GM18507 (cell line): ENCODE data around the gene ZNF710.
A peak's percentile ranks its signal among the peaks of the same experiment; 100 is the strongest.
"Not testable (repeated sequence)": the region's sequence is repeated elsewhere in the genome, so short reads cannot be mapped to it uniquely, and the experiment has no call there.

ENCODE experiments used
- DNase-seq: peaks from one replicate; pipeline ENCODE4 v3.0.0; 2011; ENCODE audit warnings: low read depth; ENCODE audit not compliant: insufficient read length; ENCODE audit errors: extremely low spot score
- FAIRE-seq: peaks from 2 replicates; lab custom pipeline; 2011; peaks lifted over from hg19 to GRCh38; lab: Jason Lieb, UNC

Gene ZNF710

DNA sequence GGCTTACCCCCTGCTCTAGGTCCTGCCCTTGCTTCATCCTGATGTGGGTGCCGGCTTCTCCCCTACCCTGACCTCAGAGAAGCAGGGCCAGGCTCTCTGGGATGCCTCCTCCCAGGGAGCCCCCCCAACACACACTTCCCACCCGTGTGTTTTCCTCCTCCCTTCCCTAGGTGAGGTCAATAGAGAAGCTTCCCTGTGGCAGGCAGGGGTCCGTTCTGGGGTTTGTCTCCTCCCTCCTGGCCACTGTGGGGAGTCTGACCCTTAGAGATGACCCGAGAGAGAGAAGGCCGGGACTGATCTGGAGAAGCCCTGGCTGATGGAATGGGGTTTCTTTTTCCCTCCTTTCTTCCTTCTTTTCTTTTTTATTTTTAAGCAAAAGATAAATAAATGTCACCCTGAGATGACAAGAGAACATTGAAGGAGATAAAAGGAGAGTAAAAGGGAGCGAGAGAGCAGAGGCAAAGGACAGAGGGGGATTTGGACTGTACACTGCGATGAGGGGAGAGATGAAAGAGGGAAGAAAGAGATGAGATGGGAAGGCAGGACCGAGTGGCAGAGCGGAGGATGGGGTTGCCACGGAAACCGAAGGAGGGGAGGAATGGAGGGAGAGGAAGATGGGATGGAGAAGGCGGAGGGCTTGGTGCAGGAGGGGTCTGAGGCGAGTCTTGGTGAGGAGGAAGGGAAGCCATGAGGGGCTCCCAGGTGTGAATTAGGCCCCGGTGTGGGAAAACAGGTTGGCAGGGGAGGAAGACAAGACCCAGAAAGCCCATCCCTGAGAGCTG lies 52.8 kb downstream of the ZNF710 start:
- DNase-seq (no peak), FAIRE-seq (no peak)

DNA sequence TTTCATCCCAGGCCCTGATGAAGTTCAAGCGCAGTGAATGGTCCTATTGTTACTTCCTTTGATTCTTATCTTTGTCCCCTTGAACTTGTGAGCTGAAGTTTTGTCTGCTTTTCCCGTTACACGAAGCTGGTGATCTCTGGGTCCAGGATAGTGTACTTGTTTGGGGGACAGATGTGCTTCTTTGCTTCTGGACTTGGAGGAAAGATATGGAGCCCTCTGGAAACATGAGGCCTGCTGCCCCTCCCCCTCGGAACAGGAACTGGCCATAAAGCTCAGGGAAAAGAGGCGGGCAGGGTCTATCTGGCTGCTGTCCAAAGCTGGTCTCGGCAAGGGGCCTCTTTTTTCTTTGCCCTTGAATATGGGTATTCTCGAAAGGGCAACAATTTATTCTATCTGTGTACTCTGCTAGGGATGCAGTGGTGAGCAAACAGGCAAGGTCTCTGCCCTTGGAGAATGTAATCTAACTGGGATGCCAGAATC lies 53.5 kb downstream of the ZNF710 start:
- DNase-seq = no peak
- FAIRE-seq = no peak

DNA sequence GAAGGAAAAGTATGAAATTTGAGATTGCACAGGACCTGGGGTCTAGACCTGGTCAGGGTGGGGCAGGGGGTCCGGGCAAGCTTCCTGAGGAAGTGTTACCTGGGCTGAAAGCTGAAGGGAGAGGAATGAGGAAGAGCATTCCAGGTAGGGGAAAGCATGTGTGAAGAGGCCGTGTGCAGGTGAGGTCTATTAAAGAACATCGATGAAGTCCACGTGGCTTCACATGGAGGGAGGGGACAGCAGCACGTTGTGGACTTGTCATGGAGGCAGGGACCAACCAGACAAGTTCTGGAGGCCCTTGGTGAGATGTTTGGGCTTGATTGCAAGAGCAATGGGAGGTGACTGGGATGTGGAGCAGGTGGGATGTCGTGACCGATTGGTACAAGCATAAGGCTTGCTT lies 54.1 kb downstream of the ZNF710 start:
- FAIRE-seq (no peak), DNase-seq (no peak)

DNA sequence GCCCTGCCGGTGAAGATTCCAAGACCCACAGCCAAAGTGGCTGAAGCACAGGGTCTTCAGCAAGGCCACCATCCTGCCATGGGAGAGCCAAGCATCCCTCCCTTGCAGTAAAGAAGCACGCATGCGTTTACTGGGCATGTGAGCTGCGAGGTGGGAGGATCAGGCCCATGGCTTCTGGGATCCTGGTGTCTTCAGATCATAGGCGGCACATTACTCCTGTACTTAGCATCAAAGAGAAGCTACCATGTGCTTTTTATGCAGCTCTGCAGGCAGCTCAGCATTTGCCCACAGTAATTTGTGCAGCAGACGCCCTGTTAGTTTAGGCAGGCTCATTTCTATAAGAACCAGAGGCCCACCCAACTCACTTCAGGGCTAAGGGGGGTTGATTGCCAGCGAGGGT lies 55.4 kb downstream of the ZNF710 start:
- DNase-seq = no peak
- no peak for FAIRE-seq

DNA sequence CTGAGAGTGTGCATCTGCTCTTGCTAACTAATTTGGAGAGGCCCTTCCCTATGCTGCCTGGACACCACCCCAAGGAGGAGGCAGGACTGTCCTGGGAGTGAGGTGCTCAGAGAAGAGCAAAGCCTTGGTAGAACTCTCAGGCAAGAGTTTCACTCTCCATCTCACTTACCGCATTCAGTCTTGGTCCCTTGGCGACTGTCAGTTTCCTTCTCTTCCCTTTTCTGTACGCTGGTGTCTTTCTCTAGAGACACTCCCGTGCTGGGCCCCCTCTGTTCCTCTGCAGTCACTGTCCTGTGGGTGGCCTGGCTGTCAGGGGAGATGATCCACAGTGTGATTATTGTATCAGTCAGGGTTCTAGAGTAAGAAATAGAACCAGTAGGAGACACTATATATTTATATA lies 57.2 kb downstream of the ZNF710 start:
- DNase-seq = no peak
- peak; percentile 73 for FAIRE-seq

DNA sequence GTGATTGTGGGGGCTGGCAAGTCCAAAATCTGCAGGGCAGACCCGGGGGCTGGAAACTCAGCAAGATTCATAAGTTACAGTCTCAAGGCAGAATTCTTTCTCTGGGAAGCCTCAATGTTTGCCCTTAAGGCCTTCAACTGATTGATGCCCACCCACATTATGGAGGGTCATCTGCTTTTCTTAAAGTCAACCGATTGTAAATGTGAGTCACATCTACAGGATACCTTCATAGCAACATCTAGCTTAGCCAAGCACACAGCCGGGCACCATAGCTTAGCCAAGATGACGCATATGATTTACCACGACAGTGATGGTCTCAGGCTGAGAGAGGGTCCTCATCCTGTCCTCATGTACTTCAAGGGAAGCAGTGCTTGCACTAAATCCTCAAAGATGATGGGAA lies 57.7 kb downstream of the ZNF710 start:
- no peak for FAIRE-seq
- no peak for DNase-seq

DNA sequence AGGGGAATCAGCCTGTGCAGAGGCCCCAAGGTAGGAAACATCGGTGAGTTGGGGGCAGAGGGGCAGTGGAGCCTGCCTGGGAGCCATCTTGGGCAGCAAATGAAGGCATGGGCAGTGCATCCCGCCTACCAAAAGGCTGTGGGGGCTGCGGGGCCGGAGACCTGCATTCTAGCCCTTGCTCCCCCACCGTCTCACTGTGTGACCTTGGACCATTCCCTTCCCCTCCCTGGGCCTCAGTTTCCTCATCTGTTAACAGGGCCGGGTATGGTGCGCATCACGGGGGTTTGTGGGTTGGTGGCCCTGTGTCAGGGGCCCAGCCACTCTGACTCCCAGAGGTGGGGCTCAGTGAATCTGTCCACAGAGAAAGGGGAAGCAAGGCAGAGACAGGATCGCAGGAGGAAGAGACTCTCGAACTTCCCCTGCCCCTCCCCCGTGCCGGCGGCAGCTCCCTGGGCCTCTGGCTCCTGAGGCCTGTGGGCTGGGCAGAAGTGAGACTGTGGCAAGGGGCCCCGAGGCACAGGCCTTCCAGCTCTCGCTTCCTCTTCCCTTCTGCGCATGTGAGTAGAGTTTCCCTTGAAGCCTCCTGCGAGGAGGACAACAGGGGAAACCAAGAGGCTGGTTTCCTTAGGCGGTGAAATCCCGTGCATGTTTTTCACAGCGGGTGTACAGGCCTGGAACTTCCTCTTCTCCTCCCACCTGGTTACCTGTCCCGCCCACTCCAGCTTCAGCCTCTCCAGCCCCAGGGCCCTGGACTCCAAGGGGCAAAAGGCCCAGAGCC lies 58.3 kb downstream of the ZNF710 start:
- DNase-seq (peak; percentile 68), FAIRE-seq (peak; percentile 97)

DNA sequence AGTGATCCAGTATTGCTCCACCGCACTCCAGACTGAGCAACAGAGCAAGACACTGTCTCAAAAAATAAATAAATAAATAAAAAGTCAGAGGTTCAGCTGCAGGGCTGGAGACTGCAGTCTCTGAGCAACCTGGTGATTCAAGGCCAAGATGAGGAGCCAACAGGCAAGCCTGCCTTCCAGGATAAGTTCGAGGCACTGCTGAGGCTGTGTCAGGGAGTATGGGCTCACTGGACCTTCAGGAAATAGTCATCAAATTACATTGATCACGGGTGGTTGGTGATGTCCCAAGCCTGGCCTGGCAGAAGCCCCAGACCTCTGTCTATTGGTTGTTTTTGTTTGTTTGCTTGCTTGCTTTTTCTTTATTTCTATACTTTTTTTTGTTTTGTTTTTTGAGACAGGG lies 59.7 kb downstream of the ZNF710 start:
- DNase-seq (no peak), FAIRE-seq (no peak)

DNA sequence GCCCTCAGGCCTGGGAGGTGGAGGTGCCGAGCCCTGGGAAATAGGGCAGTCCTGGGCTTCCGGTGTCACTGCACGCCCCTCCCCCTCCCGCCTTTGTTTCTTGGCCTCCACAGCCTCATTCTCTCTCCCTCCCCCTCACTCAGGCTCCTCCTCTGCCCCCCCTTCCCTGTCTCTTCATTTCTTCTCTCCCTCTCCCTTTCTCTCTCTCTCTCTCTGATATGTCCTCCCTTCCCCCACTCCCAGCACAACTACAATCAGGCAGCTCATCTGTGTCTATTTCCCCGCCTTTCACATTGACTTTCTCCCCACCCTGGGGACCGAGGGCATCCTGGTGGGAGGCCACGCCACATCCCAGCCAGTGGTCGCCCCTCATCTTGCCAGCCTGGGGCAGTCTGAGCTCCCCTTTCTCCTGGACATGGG lies 60.9 kb downstream of the ZNF710 start:
- no peak for DNase-seq
- no peak for FAIRE-seq

DNA sequence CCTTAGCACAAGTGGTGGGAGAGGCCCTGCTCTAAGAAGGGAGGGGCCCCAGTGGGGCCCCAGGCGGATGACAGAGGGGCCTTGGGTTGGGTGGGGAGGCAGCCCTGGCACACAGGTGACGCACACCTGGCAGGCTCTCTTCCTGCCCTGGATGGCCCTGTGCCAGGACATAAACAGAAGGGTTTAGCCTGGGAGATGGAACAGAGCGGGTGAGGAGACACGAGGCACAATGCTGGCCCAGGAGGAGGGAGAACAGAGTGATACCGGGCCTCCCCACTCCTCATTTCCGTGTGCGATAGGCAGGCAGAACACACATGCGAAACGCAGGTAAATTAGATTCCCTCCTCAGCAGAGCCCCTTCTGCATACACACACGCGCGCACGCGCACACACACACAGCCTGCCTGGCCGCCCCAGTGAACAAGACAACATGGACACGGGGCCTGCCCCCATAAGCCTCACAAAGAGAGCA lies 61.4 kb downstream of the ZNF710 start:
- DNase-seq = no peak
- FAIRE-seq = no peak

DNA sequence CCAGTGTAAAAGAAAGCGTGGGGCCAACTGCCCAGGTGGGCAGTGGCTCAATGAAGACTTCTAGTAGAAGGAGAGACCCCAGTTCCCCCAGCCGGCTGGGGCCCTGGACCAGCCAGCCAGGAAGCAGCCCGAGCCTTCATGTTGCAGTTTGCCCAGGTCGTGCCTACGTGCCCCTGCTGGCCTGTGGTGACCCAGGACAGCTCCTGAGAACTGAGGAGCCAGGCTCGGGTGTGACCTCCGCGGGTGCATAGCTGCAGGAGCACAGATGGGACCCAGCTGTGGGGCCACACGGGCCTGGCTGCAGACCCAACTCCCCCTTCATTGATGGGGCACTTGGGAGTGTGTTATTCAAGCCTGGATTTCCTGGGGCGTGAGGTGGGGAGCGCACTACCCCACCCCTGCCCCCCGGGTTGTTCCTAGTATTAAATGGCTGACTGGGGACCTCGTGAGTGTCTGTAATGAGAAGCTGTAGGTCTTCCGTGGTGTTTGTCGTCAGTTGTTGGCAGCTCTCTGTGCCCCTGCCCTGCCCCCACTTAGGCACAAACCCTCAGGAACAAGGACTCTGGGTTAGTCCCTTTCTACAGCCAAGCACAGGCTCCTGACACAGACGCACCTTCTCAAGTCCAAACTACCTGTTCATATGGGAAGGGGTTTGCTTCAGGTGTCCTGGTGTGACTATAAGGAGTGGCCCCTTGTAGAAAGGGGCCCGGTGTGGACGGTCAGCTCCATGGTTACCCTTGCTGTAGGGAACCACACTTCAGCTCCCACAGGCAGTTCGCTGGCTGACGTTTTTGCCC lies 62.0 kb downstream of the ZNF710 start:
- FAIRE-seq (no peak), DNase-seq (no peak)

DNA sequence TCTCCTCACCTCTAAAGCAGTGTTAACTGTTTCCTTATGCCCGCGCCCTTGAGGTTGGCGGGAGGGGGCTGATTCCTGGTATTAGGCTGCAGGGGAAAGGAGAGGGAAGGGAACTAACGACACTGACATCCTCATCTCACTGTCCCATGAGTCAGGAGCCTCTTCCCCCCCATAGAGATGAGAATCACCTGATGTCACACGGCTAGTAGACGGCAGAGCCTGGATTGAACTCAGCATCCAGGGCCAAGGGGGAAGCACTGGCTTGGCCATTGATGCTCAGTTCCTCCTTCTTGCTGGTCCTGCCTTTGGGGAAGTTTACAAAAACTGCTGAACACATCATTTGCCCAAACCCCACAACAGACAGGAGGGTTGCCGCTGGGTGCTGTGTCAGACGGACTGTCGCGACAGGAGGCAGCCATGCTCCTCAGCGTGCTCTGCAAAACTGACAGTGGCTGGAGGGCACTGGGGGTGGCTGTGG lies 62.7 kb downstream of the ZNF710 start:
- FAIRE-seq (no peak), DNase-seq (no peak)

DNA sequence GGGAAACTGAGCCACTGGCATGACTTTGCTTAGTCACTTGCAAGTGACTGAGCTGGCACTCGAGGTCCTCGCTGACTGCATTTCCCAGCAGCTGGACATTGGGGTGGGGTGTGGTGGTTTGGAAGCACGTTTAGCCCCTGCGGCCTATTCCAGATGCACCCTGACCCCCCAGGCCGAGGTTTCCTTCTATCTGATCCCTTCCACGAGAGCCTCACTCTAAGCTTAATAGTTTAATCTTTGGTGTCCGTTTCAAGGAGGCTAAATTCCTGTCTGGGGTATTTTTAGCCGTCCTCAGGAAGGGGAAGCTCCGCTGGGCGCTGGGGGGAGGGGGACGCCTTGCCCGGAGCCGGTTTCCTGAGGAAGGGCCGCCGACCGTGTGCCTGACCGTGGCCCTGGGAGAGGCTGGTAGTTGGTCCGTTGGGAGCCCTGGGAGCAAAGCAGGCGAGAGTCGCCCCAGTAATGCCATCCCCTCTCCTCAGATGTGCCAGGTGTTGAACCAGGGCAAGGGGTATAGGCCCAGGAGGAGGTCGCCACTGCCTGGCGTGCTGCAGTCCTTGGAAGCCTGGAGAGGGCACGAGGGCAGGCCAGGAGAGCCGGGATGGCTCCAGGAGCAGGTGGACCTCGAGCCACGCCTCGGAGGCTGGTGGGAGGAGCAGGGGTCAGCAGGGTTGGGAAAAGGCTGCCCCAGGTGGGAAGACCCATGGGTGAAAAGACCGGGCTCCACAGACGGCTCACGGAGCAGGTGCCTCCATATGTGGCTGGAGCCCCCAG lies 64.0 kb downstream of the ZNF710 start:
- no peak for FAIRE-seq
- no peak for DNase-seq

DNA sequence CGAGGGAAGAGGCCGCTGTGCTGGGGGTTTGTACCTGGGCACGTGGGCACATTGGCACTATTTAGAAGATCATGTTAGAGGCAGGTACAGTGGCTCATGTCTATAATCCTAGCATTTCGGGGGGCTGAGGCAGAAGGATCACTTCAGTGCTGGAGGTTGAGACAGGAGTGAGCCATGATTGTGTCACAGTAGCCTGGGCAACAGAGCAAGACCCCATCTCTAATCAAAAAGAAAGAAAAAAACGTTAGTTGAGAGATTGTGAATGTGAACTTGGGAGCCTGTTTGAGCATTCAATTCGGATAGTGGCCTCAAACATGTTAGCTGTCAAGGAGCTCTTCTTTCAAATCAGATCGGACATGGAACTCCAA lies 64.5 kb downstream of the ZNF710 start:
- no peak for FAIRE-seq
- DNase-seq = no peak

DNA sequence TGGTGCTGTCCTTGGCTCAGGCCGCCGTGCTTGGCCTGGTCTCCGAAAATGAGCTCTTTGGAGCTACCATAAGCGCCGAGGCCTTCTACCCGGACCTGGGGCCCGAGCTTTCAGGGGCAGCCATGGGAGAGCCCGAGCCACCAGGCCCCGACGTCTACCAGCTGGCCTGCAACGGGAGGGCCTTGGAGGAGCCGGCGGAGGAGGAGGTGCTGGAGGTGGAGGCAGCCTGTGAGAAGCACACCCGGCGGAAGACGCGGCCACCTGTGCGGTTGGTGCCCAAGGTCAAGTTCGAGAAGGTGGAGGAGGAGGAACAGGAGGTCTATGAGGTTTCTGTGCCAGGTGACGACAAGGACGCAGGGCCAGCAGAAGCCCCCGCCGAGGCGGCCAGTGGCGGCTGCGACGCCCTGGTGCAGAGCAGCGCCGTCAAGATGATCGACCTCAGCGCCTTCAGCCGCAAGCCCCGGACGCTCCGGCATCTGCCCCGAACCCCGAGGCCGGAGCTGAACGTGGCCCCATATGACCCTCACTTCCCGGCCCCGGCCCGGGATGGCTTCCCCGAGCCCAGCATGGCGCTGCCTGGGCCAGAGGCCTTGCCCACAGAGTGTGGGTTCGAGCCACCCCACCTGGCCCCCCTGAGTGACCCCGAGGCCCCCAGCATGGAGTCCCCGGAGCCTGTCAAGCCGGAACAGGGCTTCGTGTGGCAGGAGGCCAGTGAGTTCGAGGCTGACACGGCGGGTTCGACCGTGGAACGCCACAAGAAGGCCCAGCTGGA lies 66.2 kb downstream of the ZNF710 start:
- DNase-seq (no peak), FAIRE-seq (no peak)

DNA sequence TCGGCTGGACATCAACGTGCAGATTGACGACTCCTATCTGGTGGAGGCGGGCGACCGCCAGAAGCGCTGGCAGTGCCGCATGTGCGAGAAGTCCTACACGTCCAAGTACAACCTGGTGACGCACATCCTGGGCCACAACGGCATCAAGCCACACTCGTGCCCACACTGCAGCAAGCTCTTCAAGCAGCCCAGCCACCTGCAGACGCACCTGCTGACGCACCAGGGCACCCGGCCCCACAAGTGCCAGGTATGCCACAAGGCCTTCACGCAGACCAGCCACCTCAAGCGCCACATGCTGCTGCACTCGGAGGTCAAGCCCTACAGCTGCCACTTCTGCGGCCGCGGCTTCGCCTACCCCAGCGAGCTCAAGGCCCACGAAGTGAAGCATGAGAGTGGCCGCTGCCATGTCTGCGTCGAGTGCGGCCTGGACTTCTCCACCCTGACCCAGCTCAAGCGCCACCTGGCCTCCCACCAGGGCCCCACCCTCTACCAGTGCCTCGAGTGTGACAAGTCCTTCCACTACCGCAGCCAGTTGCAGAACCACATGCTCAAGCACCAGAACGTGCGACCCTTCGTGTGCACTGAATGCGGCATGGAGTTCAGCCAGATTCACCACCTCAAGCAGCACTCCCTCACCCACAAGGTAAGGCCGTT lies 67.0 kb downstream of the ZNF710 start:
- FAIRE-seq (no peak), DNase-seq (no peak)

DNA sequence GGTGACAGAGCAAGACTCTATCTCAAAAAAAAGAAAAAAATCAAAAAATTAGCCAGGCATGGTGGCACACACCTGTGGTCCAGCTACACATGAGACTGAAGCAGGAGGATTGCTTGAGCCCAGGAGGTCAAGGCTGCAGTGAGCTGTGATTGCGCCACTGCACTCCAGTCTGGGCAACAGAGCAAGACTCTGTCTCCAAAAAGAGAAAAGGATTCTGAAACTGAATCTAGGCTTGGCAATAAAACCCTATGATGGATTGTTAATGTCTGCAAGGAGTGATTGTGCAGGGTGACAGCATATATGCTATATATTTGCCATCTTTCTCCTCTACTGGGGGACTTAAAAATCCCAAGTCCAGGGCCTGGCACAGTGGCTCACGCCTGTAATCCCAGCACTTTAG lies 69.5 kb downstream of the ZNF710 start:
- FAIRE-seq, DNase-seq: not testable (repeated sequence)

DNA sequence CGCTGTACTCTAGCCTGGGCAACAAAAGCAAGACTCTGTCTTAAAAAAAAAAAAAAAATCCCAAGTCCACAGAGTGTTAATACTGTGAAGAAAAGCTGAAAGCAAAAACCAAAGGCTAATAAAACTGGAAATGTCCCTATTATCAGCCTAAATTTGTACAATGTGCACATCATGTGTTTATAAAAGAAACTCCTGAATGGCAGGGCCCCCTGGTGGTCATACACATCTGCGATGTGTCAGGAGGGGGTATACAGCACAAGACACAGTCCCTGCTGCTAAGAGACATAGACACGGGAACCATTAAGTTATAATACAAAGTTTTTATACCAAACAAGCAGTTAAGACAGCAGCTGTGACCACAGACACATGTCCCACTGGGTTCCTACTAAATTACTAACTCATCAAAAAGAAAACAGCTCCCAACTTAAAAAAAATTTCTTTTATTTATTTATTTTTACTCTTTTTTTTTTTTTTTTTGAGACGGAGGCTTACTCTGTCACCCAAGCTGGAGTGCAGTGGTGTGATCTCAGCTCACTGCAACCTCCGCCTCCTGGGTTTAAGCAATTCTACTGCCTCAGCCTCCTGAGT lies 70.2 kb downstream of the ZNF710 start:
- peak; percentile 73 for FAIRE-seq
- DNase-seq = peak; percentile 44
